GM21367 (cell line): ENCODE data around the gene WDR37.
A peak's percentile ranks its signal among the peaks of the same experiment; 100 is the strongest.
"Not testable (repeated sequence)": the region's sequence is repeated elsewhere in the genome, so short reads cannot be mapped to it uniquely, and the experiment has no call there.

Source experiments
- ATAC-seq: cut with Tn5 transposase; IDR thresholded peaks from one replicate; pipeline ENCODE4 v1.9.1; 2021; ENCODE audit not compliant: unreplicated experiment

WDR37 gene, protein sequence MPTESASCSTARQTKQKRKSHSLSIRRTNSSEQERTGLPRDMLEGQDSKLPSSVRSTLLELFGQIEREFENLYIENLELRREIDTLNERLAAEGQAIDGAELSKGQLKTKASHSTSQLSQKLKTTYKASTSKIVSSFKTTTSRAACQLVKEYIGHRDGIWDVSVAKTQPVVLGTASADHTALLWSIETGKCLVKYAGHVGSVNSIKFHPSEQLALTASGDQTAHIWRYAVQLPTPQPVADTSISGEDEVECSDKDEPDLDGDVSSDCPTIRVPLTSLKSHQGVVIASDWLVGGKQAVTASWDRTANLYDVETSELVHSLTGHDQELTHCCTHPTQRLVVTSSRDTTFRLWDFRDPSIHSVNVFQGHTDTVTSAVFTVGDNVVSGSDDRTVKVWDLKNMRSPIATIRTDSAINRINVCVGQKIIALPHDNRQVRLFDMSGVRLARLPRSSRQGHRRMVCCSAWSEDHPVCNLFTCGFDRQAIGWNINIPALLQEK

DNA sequence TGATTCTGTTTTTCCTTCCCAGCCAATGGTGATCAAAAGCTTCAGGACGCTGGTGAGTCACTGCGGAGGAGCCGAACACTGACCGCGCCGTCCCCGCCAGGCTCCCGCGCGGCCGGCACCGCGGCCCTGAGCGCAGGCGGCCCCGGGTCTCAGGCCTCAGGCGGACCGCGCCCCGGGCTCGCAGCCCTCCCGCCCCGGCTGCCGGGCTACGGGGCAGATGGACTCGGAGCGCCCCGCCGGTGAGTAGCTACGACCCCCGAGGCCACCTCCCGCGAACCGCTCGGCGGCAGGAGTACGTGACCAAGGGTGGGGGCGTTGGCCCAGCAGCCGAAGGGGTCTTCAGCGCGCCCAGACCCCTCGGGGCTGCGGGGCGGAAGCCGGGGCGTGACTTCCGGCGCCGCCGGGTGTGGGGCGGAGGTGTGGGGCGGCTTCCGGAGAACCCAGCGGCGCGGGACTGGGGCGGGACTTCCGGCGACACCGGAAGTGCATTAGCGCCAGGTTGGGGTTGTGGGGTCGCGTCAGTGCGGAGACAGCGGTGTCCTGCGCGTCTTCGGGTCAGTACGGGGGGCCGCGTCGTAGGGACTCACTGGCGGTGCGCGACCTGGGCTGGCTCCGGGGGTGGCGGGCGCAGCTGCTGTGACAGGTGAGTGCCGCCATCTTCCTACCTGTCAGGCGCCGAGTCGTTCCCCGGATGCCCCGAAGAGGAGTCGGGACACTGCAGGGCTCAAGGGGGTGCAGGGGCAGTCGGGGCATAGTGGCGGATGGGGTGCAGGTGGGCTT, at the start of gene WDR37:
TSS of gene WDR37 (plus strand) at position 60 of the 780 bp plus-strand sequence. CDS start 15,771 bp downstream, outside the sequence.
- ATAC-seq, result peak; percentile 84

DNA sequence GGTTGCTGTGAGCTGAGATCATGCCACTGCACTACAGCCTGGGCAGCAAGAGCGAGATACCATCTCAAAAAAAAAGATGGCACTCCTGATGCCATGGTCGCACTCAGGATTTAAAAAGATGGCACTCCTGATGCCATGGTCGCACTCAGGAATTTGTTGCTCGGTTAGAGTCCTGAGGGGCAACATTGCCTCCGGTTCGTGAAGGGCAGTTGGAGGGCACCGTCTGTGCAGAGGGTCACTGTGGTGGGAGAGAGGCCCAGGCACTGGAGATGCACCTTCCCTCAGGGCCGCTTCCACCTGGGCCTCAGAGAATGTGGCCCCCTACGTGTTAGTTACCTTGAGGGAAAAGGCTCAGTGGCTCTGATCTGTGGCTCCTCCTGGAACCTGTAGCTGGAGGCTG, 49.6 kb upstream of the WDR37 start:
- ATAC-seq, result no peak

DNA sequence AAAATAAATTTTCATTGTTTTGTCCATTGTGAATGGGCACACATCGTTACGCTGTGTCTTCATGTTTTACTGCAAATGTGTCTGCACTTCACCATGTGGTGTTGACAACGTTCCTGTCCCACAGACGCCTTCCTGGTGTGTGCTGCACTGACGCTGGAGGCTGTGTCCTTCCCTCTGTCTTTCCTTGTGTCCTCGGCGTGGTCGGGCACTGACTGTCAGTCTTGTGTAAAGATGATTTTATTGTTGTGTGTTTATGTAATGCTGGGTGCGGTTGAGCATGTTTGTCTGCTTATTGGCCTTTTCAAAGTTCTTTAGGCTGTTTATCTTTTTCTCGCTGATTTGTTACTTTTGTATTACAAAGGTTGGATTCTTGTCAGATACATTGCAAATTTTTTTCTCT, 48.6 kb upstream of the WDR37 start:
- ATAC-seq, result no peak

DNA sequence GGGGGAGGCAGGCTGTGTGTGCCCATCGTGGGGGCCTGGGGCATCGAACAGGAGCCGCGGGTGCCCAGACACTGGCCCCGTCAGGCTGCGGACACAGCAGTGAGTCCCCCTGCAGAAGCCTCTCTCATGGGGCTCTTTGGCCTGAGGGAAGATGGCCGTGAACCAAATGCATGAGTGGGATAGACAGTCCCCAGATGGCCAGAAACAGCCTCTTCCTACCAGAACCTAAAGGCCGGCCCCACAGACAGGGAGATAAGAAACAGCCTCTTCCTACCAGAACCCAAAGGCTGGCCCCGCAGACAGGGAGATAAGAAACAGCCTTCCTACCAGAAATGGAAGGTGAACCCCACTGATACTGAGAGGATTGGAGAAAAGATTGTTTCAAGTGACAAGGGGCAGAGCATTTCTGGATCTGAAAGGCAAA, 47.1 kb upstream of the WDR37 start:
- ATAC-seq, result no peak

DNA sequence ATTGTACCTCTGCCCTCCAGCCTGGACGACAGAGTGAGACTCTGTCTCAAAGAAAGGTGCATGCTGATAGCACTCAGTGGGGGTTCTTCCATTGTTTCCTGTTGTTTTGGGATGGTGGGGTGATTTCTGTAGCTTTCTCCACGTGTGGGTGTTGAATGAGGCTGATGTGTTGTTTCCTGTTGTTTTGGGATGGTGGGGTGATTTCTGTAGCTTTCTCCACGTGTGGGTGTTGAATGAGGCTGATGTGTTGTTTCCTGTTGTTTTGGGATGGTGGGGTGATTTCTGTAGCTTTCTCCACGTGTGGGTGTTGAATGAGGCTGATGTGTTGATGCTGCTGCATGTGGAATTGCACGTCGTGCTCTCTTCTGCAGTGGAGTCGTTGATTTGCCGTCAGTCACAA, 46.2 kb upstream of the WDR37 start:
- ATAC-seq, result not testable (repeated sequence)

DNA sequence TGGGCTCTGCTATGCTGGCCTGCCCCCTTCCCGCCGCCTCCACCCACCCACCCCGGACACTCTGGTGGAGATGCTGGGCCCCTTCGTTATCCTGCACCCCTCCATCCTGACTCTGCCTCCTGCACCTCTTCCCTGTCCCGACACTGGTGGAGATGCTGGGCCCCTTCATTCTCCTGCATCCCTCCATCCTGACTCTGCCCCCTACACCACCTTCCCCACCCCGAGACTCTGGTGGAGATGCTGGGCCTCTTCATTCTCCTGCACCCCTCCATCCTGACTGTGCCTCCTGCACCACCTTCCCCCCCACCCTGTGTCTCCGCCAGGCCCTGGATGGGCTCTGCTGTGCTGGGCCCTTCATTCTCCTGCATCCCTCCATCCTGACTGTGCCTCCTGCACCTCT, 45.5 kb upstream of the WDR37 start:
- ATAC-seq, result no peak

DNA sequence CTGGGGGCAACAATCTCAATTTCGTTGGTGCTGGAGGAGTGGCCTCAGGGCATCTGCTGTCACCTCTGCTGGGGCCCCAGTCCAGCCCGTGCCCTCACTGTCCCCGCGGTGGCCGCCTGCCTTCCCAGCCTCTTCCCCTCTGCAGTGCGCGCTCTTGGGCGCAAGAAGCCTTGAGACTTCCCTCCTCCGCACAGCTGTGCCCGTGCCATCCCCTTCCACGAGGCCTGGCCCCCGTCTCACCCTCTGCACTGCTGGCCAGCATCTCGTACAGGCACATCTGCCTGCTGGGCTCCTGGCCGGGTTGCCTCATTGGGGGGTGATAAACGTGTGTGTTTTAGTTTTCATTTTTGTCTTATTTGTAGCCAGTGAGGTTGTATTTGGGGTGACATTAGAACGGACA, 44.5 kb upstream of the WDR37 start:
- no peak for ATAC-seq

DNA sequence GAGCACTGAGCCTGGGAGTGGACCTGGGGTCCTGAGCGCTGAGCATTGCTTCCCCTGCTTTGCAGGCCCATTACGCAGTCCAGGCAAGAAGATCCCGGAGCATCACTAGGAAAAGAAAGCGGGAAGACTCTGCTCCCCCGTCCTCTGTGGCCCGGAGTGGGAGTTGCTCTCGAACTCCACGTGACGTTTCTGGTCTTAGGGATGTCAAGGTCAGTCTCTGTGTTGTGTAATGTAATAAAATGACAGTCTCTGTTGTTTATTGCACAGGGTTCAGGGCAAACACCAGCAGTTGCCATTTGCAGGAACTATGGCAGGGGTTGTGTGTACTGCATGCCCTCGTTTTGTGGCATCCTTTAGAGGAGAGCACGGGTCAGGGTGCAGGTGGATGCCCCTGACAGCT, 40.5 kb upstream of the WDR37 start:
- ATAC-seq, result no peak

DNA sequence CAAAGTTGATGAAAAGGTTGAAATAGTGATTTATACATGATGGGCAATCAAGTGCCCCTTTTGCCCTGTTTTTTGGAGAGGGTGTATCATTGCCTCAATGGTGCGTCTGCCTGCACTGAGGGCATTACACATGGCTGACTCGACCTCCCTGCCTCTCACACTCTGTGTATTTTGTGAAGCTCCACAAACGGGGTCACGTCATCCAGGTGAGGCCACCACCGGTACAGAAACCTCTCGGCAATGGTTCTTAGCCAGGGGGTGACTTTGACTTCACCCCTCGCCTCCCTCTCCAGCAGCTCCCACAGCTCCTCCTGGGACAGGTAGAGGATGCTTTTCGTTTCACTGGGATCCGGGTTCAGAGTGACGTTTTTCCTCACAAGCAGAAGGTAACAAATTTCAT, 36.8 kb upstream of the WDR37 start:
- ATAC-seq, result no peak

DNA sequence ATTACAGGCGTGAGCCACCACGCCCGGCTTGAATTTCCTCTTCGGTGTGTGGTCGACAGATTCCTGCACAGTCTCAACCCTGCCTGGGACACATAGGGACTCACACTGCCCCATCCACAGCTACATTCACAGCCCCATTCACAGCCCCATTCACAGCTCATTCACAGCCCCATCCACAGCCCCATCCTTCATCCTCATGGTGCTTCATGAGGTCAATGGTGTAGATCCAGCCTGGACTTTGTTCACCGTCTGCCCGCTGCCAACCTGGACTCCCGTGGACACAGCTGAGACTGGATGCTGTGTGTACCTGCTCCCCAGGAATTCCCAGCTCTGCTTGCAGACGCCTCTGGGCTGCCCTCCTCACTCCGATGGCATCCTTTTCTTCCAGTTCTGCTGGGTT, 35.7 kb upstream of the WDR37 start:
- no peak for ATAC-seq

DNA sequence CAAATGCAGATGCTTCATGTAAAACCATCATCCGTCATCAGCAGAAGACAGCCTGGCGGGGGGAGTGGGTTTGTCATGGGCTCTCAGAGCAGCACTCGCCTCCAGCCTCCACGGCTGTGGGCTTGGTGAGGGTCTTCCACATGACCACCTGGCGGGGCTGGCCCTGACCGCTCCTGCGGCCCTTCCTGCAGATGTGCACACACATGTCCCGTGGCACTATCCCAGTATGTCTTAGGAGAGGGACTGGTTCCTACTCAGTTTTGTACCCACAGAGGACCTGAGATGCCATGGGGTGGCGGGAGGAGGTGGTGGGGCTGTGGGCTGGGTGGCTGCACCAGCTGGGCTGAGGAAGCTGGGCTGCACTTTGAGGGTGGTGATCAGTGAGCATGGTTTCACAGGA, 35.2 kb upstream of the WDR37 start:
- no peak for ATAC-seq

DNA sequence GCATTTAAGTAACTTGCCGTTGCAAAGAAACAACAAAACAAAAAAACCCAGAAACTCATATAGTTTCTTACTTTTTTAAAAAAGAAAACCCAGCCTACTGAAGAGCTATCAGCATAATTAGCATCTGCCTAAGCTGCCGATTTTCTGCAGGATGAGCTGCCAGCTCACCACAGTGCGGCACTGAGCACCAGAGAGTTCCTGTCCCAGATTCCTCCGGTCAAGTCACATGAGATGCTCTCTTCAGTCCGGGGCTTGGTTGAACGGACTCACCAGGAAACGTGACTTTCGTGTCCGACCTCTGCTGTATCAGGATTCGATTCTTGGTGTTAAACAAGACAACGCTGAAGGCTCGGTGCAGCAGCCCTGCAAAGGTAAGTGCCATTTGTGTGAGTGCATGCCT, 33.8 kb upstream of the WDR37 start:
- ATAC-seq, result no peak

DNA sequence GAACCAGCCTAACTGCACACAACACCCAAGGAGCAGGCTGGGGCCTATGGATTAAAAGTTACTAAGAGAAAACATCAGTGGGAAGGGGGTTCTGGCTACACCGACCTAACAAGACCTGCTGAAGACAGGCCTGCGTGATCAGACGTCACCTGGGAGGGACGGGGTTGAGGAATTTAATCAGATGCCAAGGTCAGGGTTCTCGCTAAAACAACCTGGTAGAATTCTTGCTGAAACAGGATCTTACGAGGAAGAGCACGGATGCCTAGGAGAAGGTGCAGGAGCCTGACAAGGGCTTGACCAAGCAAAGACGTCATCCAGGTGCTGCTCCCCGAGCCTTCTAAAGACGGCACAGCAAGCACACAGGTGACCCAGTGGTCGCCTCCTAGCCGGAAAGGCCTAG, 32.1 kb upstream of the WDR37 start:
- no peak for ATAC-seq

DNA sequence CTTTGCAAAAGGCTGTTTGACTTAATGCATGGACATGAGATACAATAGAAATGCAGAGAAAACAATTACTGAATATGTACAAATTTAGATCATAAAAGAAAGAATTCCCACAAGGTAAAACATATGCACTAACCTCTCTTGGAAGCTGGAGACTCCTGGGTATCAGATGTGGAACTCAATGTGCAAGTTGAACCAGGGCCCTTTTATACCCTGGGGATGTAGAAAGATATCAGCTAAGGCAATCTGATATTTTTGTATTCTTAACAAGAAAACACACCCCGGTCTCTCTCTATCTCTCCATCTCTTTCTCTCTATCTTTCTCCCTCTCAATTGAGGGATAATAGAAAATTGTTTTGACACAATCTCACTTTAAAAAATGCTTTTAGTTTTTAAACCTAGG, 30.5 kb upstream of the WDR37 start, which contains the start of gene IDI2:
TSS of gene IDI2 (minus strand) at position 177 of the 400 bp plus-strand sequence. CDS start 1,136 bp downstream, outside the sequence.
- no peak for ATAC-seq

DNA sequence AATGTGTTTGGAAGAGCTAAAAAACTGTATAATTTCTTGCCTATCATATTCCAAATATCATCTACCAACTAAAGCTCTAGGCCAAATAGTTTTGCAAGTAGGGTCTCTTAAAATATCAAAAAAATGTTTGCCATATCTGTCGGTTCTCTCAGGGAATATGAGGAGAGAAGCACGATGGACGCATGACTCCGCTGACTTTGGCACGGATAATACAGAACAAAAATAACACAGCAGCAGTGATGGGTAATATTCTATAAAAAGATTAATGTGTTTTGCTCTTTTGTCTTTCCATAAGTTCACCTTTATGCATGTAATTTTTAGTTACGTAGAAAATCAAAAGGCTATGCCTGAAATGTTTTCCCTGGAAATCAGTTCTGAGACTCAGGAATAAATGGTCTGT, 29.6 kb upstream of the WDR37 start:
- no peak for ATAC-seq

DNA sequence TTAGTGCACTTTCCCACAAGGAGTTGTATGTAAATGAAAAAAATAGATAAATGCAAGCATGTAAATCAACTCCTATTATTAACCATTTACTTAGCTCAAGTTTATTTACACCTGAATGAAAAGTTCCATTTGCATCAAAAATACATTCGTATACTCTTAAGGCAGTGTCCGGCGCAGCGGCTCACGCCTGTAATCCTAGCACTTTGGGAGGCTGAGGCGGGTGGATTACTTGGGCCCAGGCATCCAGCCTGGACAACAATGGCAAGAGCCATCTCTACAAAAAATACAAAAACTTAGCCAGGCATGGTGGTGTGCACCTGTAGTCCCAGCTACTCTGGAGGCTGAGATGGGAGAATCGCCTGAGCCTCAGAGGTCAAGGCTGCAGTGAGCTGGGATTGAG, 26.3 kb upstream of the WDR37 start:
- no peak for ATAC-seq

DNA sequence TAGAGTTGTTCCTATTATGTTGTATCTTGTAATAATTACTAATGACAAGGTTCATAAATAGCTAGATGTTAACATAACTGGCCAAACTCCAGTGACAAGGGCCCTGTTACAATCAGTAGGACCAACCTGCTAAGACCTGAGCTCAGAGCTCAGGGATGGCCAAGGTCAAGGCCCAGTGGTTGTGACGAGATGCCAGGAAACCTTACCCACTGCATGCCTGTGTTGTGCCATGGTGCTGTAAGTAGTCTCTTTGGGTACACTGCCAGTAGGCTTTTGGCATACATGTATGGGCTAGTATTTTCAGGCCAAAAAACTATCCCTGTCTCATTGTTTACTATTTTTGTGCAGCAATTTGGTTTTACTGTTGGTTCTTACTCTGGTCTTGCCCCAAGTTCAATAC, 22.6 kb upstream of the WDR37 start:
- no peak for ATAC-seq

DNA sequence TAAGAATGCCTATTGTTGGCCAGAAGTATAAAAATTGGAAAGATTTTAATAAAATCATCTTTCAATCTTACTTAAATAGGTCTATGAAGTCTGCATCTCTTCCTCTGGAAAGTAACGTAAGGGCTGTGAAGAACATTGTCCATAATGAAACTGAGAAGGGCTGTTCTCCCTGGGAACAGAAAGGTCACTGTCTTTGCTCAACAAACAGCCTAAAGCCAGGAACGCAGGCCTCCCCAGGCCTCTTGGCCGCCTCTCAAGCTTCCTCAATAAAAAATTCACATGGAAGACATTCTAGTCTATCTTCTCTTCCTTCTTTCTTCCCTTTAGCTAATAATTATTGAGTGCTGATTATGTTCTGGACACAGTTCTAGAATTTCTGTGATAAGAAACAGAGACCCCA, 21.4 kb upstream of the WDR37 start:
- no peak for ATAC-seq

DNA sequence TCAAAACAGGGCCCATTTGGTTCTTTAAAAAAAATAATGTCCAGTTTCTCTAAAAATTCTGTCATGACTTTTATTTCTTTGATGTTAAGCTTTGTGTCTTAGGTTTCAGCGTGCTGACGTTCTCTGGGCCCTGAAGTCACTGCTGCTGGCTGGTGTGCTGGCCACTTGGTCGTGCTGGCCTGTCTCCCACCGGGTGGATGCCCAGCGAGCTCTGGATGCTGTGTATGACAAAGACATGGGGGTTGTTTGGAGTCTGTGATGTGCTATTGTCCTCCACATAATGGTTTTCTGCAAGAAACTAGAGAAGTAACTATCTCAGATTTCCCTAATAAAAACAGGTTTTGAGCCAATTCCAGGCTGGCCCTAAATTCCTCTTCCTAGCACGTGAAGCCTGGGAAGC, 21.0 kb upstream of the WDR37 start:
- no peak for ATAC-seq

DNA sequence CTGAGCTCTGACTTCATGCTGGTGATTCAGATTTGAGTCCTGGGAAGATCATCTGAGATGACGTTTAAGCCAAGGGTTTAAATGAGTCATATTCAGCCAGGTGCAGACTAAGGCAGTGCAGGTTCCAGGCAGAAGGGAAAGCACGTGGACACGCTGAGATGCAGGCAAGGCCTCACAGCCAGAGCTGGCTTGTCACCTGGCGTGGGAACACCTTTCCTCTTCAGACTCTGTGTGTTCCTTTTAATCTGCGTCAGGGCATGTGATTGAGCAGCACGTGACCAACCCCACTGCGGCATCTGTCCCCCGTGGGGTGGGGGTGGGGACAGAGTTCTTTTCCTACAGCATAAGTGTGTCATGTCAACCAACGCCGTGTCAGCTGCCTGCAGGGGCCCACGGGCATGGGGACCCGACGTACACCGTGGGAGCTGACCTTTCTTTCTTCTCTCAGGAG, 19.8 kb upstream of the WDR37 start:
- no peak for ATAC-seq

DNA sequence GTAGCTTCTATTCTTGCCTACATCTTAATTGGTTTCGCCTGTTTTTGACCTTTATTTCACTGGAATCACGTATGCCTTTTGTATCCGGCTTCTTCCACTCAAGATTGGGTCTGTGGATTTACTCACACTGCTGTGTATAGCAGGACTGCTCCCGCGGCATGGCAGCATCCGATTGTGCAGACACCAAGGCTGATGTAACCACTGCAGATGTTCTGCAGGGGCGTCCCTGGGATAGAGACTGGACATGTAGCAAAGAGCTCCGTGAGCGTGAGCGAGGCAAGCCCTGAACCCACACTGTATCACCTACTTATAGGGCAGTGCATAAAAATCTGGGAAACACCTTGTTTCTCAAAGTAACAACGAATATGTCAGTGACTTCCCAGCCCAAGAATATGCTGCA, 19.1 kb upstream of the WDR37 start:
- ATAC-seq, result no peak

DNA sequence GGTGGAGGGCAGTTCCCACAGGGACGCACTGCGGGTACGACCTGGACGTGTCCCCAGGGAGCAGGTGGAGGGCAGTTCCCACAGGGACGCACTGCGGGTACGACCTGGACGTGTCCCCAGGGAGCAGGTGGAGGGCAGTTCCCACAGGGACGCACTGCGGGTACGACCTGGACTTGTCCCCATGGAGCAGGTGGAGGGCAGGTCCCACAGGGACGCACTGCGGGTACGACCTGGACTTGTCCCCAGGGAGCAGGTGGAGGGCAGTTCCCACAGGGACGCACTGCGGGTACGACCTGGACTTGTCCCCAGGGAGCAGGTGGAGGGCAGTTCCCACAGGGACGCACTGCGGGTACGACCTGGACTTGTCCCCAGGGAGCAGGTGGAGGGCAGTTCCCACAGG, 17.4 kb upstream of the WDR37 start:
- ATAC-seq, result not testable (repeated sequence)
